Stimulated activated CD8-positive, alpha-beta memory T cell treated with anti-CD3 and anti-CD28 coated beads, Interleukin-2, amount 100 ng/mL, for 48 hours (primary cell): Measurements from ENCODE around the gene ZNF48.

Source experiments
- DNase-seq, 2 donors: peaks; one replicate each; pipeline ENCODE4 v3.0.0-alpha.2; 2020; ENCODE audit warnings: low read depth in 2 of 2

The ZNF48 gene

DNA sequence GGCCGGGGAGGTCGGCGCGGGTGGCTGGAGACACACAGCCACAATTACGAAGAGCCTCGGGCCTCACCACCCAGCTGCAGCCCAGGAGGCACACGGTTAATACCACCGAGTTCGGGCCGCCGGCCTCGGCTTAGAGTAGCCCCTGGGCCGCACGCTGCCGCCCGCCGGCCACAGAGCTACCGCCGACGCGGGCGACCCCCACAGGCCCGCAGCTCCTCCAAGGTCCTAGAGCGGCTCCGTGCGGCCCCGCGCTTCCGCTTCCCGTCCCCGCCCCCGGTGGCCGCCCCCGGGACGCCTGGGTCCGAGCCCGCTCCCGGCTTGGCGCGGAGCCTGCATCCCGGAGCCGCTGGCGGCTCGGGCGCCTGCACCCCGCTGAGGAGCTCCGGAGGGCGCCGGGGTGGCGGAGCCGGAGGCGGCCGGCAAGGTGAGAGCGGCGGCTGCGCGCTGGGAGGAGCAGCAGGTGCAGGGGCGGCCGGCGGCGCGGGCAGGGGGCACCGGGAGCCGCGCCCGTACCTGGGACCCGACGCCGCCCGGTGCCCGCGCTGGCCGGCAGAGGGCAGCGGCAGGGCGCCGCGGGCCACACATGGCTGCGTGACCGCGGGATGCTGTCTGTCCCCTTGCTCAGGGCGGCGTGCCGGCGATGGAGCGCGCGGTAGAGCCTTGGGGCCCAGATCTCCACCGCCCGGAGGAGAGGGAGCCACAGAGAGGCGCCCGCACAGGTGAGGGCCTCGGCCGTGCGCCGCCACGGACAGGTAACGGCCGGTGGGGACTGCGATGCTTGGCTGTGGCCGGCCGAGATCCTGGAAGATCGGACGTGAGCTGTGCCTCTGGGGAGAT is at the start of gene ZNF48:
Gene ZNF48, plus strand, starts transcription at position 266 of the 837 bp plus-strand sequence. Its CDS starts 375 bp downstream, at position 641.
- peak; percentile 48 to 57 for DNase-seq

DNA sequence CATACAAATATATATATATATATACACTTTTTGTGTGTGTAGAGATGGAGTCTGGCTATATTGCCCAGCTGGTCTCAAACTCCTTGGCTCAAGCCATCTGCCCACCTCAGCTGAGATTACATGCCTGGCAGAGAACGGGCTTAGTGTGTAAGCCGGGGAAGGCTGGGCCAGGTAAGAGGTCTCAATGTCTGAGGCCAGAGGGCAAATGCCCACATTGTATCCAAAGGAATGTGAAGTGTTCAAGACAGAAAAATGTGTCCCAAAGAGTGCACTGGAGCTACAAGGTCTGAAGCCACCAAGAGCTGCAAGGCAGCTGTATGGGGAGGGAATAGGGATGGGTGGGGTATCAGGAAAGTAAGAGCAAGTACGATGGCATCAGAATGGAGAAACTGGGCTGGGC is 48.9 kb upstream of the ZNF48 start:
- no peak for DNase-seq

DNA sequence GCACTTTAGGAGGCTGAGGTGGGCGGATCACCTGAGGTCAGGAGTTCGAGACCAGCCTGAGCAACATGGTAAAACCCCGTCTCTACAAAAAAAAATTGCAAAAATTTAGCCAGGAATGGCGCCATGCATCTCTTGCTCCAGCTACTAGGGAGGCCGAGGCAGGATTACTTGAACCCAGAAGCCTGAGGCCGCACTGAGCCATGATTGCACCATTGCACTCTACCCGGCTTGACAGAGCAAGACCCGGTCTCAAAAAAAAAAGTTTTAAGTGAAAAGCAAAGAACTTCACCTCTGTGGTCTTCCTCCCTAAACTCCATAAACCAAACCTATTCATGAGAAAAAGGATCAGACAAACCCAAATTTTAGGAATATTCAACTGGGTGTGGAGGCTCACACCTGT is 47.1 kb upstream of the ZNF48 start:
- DNase-seq, result no peak

DNA sequence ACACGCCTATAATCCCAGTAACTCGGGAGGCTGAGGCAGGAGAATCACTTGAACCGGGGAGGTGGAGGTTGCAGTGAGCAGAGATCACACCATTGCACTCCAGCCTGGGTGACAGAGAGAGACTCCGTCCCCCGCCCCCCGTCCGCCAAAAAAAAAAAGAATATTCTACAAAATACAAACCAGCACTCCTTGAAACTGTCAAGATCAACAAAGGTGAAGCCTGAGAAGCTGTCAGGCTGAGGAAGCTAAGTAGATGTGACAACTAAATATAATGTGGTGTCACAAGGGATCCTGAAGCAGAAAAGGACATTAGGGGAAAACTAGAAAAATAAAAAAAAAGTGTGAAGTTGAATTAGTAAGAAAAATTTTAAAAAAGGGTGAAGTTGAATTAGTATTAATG is 46.3 kb upstream of the ZNF48 start:
- no peak for DNase-seq

DNA sequence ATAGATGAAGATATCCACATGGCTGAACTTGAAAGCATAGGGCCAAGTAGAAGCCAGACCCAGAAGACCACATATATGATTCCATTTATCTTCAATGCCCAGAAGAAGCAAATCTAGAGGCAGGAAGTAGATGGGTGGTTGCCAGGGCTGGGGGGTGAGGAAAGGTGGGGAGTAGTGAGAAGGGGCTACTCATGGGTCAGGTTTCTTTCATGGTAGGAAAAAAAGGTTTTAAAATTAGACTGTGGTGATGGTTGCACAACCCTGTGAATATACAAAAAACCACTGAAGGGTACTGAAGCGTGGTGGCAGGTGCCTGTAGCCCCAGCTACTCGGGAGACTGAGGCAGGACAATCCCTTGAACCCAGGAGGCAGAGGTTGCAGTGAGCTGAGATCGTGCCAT is 45.5 kb upstream of the ZNF48 start:
- DNase-seq, result no peak

DNA sequence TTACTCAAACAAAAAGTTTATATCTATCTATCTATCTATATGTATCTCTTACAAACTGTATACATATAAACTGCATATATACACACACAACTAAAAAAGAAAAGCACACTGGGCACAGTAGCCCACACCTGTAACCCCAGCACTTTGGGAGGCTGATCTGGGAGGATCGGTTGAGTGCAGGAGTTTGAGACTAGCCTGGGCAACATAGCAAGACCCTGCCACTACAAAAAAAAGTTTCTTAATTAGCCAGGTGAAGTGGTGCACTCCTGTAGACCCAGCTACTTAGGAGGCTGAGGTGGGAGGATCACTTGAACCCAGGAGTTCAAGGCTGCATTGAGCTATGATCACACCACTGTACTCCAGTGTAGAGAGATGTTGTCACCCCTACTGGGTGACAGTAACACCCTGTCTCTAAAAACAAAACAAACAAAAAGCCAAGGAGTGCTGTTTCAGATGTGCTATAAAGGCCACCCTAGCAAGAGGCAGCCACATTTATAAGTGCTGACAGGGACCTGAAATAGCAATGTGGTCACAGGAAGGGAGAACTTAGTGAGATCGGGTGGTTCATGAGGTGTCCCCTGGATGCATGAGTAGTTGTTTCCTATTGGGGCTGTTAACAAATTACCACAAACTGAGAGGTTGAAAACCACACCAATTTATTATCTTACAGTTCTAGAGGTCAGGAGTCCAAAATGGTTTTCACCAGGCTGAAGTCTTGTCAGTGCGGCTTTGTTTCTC is 44.9 kb upstream of the ZNF48 start:
- no peak for DNase-seq

DNA sequence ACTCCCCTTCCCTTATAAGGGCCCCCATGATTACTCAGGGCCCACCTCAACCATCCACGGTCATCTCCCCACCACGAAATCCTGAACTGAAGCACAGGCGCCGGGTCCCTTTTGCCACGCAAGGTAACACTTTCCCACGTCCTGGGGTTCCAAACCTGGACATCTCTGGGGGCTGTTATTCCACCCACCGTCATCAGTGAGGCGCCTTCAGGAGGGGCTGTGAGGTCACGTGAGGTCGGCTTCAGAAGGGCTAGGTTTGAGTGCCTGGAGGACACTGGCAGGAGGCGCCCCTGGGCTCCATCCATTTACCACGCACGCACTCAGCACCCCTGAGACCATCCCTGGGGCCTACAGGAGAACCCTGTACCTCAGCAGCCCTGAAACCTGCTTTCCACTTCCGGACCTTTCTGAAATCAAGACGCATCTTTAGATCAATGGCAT is 44.2 kb upstream of the ZNF48 start:
- DNase-seq, result no peak

DNA sequence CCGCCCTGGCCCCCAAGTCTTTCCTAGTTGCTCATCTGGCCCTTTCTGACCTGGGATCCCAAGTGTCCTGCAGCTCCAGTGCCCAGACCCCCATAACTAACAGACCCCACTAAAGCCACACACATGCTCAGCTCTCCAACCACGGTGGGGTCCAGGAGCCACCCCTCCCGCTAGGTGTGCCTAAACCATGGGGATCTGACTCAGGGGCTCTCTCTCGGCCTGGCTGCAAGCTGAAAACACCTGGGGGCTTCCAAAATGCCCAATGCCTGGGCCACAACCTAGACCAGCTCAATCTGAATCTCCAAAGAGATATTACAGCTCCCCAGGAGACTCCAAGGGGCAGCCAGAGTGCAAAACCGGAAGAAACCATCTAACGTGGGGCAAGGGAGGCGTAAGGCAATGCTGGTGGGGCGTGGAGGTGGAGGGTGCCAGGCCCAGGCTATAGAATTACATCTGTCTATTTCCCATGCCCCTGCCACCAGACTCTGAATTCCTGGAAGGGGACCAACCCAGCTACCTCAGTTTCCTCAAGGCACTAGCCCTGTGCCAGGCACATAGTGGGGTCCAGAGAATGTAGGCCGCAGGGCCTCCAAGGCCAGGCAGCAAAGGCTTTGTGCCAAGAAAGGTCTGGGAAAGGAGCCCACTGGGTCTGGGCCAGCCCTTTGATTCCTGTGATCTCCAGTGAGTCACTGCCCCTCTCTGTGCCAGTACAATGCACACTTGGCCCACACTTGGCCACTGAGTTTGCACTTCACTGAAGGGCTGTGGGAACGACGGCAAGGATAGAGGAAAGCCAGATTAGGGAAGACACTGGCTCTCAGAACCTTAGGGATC is 43.4 kb upstream of the ZNF48 start:
- DNase-seq, result no peak

DNA sequence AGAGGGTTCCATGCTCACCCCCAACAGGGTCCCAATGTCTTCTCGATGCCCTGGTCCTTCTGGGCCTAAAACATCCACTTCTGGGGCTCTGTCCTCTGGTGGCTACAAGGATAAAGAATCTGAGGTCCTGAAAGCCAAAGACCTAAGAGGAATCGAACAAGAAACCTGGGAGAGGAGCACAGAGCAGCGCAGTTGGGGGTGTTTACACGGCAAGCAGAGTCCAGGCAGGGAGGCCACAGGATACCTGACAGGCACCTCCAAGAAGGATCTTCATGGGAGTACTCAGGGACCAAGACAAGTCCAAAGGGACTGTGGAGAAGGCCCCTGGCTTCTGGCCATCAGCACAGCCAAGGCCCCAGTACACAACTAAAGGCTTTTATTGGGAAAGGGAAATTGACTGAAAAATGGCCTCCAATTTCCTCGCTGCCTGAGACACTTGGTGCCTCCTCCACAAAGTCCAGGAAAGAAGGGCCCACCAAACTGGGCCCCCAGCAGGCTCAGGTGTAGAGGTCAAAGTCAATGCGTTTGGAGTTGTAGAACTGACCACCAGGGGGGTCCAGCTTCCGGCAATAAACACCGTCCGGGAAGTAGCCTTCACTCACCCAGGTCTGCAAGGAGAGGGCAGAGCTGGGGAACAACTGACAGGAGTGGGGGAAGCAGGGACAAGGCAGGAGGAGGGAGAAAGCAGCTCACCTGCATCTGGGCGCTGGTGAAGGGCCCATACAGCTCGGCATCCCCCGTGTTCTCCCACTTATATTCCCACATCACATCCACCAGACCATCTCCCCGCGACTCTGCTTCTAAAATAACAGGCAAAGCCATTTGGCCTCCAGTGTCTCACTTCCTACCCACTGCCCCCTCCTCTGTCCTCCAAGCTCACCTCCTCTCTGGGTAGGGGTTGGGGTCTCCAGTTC is 42.5 kb upstream of the ZNF48 start:
- DNase-seq, result no peak

DNA sequence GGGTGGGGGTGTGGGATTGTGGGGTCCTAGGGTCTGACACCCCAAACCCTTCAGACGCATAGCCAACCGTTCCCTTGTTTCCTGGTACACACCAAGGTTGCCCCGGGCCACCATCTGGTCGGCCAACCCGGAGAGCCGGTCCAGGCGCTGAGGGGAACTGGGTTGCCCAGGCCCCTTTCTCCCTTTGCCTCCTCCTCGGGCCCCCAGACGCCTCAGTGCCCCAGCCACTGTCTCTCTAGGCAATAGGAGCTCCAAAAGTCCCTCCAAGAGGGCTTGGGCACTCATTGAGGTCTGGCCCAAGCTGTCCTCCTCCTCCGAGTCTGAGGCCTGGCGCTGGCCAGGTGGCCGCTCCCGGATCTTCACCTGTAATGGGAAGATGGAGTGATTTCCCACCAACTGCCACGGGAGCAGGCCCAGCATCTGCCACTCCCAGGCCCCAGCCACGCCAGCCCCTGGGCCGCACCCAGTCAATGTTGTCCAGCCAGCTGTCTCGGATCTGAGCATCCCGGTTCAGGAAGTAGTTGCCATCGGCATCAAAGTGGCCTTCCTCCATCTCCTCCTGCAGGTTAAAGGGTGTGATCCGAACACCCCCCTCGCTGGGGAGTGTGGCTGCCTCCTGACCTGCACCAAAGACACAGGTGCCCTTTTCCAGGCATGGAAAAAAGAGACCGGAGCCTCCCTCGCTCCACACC is 41.6 kb upstream of the ZNF48 start:
- DNase-seq, result no peak

DNA sequence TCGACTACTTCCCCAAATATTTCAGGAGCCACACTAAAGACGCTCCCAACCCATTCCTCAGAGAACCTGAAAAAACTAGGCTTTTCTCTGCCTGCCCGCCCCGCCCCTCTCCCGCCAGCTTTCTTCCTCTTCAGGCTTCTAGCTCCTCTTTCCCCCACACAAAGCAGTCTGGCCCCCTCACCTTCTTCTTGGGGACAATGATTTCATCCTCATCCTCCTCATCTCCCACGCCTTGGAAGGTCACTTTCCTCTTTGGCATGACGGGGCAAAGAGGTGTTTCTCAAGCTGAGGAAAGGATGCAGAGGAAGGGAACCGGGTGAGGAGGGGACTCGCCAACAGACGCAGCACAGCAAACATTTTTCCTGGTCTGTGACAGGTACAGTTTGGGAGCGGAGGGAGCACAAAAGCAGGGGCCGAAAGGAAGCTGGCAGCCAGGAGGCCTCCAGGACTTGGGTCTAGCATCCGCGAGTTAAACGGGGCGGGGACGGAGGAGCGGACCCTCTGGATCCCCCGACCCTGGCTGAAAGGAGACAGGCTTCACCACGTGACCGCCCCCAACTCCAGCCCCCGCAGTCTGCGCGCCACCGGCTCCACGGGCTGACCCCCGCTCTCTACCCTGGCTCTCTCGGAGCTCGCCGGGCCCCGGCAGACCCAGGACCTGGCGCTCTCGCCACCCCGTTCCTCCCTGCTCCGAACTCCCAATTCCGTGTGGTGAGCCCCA is 40.6 kb upstream of the ZNF48 start:
- DNase-seq, result no peak

DNA sequence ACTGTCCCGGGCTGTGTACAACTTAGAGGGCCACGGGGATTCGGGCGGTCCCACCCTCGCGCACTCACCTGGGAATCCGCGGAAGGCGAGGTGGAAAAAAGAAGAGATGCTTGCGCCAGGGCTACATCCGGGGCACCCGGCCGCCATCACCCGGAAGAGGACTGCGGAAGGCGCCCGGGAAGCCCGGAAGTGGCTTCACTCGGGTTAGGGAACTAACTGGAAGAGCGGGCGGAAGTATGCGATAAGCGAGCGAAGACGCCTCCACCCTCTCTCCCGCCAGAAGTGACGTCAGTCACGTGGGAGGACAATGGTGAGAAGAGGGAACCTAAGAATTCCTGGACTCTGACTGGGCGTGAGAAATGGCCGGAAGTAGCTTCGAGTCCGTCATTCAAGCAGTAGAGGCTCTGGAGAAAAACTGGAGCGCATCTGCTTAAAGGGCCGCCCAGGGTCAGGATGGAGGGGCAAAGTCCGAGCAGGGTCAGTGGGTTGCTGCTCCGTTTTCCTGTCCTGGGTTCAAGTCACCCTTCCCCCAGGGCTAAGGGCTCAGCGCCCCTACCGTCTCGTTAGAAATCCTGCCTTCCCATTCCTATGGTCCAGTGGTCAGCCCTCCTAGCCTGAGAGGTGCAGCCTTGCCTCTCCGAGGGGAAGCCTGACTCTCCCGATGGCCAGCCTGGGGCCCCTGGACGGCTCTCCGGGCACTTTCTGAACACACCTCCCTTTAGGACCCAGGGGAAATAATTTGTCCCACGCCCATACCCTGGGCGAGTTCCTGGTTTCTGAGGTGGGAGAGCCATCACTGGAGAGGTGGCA is 39.9 kb upstream of the ZNF48 start, which contains the start of gene CD2BP2:
Gene CD2BP2, minus strand, starts transcription at position 165 of the 810 bp plus-strand sequence. CDS start 627 bp downstream, outside the sequence.
- peak; percentile 79 to 88 for DNase-seq

DNA sequence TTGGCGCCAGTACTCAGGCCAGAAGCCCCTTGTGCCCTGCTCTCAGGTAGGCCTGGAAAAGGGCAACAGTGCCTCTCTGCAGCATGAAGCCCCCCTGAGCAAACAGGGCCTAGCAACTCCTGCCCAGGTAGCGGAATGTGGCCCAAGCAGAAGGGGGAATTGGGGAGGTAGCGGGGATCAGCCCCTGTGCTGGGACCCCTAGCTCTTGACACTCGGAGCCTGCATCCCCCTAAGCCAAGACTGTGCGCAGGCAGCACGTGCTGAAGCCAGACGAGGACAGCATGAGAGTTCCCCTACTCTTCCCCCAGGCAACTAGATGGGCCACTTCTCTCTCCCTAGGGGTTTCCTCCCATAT is 39.3 kb upstream of the ZNF48 start:
- DNase-seq, result no peak

DNA sequence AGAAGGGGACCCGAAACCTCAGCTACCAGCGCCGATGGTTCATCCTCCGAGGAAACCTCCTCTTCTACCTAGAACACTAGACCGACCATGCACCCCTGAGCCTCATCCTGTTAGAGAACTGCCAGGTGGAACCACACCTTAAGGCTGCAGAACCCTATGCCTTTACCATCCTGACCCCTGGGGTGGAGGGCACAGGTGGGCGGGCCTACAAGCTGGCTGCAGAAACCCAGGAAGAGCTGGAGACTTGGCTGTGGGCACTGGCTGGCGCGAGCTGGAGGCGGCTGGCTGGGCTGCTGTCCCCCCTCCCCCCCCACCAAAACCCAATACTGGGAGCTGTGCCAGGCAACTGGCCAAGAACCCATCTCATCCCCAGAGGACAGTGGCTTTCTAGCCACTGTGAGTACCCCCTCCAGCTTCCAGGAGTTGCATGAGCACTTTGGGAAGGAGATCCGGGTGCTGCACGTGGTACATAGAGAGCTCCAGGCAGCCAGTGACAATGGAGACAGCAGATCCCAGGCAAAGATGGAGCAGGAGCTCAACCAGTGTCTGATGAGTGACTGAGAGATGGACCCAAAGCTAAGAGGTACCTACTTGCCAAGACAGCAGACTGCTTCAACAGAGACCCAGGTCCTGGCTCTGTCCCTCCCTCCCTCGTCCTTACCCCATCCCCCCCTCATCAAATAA is 38.7 kb upstream of the ZNF48 start:
- no peak for DNase-seq

DNA sequence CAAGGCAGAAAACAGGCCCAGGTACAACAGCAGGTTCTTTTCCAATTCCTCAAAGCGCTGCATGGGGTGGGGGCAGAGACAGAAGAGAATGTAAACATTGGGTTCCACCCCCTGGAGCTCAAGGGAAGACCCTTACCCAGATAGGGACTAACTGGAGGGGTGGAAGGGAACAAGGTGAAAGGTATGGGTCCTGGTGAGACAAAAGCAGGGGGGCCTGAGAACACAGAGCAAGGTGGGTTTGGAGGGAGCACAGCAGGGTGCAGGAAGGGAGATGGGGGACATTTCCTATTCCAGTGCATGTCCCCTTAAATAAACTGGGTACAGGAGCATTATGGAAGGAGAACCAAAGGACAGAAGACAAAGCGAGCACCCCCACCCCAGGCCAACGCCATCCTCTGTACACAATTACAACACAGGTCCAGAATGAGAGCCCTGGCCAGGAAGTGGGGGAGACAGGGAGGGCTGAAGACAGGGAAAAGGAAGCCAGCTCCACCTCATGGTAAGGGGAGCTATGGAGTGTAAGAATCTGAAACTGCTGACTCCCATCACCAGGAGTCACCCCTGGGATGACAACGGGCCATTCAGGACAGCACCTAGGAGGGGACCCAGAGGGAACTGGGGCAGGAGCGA is 38.0 kb upstream of the ZNF48 start:
- DNase-seq, result no peak

DNA sequence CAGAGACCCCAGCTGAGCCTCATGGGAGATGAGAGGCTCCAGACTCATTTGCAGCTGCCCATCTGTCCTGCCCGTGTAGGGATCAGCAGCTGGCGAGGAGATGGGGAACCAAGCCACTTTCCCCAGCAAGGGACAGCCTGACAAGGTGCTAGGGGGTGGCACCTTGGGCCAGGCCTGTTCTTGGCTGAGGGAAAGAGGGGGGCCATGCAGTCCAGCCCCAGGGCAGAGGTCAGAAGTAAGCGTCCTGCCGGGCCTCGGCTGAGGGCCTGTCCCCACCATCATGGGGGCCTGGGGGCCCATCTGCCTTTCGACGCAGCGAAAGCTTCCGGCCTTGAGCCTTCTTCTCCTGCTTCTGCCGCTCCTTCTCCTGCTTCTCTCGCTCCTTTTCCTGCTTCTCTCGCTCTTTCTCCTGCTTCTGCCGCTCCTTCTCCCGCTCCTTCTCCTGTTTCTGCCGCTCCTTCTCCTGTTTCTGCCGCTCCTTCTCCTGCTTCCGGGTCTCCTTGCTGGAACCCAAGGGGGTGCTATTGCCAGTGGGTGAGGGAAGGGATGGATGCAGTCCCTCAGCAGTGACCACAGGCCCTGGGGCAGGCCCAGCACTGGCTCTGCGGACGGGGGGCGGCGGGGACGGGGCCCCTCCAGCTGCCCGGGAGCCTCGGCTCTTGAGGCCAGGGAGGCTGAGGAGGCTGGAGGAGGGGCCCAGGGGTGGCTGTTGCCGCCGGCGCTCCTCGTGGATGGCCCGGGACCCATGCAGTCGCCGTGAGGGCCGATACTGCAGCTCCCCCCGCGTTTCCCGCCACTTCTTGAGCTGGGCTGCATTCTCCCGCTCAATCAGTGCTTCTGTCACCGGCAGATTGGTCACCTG is 37.3 kb upstream of the ZNF48 start:
- no peak for DNase-seq

DNA sequence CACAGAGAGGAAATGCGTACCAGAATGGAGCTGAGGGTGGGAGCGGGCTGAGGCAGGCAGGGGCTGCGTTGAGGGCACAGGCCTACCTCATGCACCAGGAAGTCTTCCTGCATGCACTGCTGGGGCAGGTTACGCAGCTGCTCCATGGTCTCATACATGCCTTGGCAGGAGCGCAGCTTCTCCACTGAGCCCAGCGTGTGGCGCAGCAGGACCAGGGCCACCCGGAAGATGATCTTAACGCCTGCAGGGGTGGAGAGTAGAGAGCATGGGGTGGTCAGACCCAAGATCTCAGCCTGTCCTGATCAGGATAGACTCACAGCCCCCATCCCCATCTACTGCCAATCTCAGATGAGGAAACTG is 36.7 kb upstream of the ZNF48 start:
- DNase-seq, result no peak
